Measurements from ENCODE around the gene CNTN4.
"Not testable (repeated sequence)": the region's sequence is repeated elsewhere in the genome, so short reads cannot be mapped to it uniquely, and the experiment has no call there.

CNTN4 gene

GRCh38 chr3:2869905-2870304 lies 771.2 kb downstream of the CNTN4 start:
- H3K27ac ChIP-seq = no peak overlapping the region

GRCh38 chr3:2870724-2871333 lies 772.2 kb downstream of the CNTN4 start:
- H3K27ac ChIP-seq = no peak overlapping the region
- no peak overlapping the region for H3K4me3 ChIP-seq

More at GRCh38 chr3:2869905-2870304, 771.2 kb downstream of the CNTN4 start:
- no peak overlapping the region for H3K4me3 ChIP-seq

DNA sequence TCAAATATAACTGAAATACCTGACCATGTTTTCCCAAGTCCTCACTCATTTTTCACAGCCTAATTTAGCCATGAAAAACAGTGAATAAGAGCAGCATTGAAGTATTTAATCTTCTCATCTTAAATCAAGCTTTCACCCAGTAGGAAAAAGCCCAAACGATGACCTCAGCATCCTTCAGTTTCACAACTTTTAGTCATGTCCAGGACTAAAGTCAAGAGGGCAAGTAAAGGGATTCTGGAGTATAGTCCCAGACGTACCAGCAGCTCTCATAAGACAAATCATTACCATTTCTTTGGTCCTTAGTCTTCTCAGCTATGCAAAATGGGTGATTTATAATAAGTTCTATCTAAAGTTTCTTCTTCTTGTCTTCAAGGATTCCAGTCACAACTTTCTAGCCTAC lies 774.2 kb downstream of the CNTN4 start:
- Histone ChIP-seq H3K27ac (no peak overlapping the region), H3K4me3 (no peak overlapping the region)

DNA sequence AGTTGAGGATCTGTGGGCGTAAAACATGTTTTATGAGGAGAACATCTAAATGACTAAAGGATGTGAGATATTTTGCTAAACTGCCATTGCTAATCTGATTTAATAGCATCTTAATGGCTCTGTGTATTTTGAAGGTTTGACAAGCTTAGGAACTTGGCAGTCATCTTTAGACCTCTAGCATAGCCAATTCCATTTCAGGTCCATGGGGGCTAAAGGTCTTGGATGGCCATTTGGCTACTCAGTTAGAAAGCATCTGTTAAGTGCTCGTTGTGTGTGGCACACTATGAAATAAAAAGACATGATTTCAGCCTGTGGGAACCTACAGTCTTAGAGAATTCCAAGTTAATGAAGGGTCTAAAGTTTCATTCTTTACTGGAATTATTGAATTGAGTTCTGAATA lies 775.3 kb downstream of the CNTN4 start:
- Histone ChIP-seq H3K4me3 (no peak overlapping the region), H3K27ac (no peak overlapping the region)

GRCh38 chr3:2875699-2876098 lies 777.0 kb downstream of the CNTN4 start:
- Histone ChIP-seq H3K4me3 (no peak overlapping the region), H3K27ac (no peak overlapping the region)

DNA sequence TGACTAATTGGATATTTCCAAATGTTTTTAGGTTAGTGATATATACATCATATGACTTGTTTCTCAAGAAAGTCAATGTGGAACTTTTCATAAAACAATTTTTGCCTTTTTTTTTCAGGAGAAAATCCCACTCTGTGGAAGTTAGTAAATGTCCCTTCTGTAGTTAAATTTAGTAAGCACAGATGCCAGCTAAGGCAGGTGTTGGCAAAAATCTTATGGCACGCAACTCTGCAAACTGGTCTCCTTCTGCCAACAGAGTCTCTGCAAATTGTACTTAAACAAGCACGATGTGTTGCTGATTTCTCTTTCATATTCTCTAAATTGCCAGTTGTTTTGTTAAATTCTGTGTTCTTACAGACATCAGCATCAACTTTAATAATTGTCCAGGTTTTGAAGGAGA lies 777.7 kb downstream of the CNTN4 start:
- no peak overlapping the region for H3K4me3 ChIP-seq

DNA sequence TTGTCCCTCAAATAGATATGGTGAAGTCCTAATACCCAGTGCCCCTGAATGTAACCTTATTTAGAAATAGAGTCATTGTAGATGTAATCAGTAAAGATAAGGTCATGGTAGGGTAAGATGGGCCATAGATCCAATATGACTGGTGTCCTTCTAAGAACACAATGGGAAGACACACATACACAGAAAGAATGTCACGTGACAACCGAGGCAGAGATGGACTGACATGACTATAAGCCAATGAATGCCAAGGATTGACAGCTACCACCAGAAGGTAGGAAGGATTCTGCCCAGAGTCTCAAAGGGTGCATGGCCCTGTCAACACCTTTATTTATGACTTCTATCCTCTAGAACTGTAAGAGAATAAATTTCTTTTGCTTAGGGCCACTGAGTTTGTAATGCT lies 780.4 kb downstream of the CNTN4 start:
- Histone ChIP-seq H3K4me3 (no peak overlapping the region), H3K27ac (no peak overlapping the region)

More for the DNA sequence above, 777.7 kb downstream of the CNTN4 start:
- H3K27ac ChIP-seq = no peak overlapping the region

DNA sequence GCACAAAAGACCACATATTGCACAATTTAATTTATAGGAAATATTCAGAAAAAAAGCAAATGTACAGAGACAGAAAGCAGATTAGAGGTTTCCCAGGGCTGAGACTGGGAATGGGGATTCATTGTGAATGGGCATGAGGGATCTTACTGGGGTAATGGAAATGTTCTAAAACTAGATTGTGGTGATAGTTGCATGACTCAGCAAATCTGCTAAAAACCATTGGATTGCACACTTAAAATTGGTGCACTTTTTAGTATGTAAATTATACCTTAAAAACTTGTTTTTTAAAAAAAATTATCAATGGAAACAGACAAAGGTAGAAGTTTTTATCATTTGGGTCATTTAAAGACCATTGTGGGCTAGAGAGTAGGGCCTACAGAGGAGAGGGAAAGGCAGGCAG lies 780.9 kb downstream of the CNTN4 start:
- H3K4me3 ChIP-seq = no peak overlapping the region
- H3K27ac ChIP-seq = no peak overlapping the region

- Histone ChIP-seq H3K27ac (no peak overlapping the region), H3K4me3 (no peak overlapping the region)
These were observed 781.6 kb downstream of the CNTN4 start for GRCh38 chr3:2880218-2880756.

DNA sequence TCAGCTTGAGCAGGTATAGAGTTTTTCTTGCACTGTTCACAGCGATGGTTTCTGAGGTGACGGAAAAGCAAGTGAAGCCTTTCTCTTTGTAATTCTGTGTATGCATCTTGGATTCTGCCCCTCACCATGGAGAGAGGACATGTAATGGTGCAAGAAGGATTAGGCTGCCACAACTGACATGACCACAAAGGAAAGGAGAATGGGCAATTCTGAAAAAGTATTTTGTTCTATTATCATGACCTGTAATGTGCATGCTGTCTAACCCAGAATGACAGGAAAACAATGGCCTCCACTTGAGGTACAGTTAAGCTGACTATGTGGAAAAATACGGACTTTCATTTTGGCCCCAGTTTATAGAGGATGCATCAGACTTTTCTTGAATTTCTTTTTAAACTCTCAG lies 784.6 kb downstream of the CNTN4 start:
- Histone ChIP-seq H3K4me3 (no peak overlapping the region), H3K27ac (no peak overlapping the region)

- Histone ChIP-seq H3K4me3 (no peak overlapping the region), H3K27ac (no peak overlapping the region)
These were observed 789.9 kb downstream of the CNTN4 start for GRCh38 chr3:2888592-2888991.

- Histone ChIP-seq H3K27ac (no peak overlapping the region), H3K4me3 (no peak overlapping the region)
These were observed 791.1 kb downstream of the CNTN4 start for GRCh38 chr3:2889736-2890135.

GRCh38 chr3:2896308-2896939 lies 797.8 kb downstream of the CNTN4 start:
- Histone ChIP-seq H3K4me3 (no peak overlapping the region), H3K27ac (no peak overlapping the region)

GRCh38 chr3:2897821-2898220 lies 799.2 kb downstream of the CNTN4 start:
- H3K27ac ChIP-seq = no peak overlapping the region
- no peak overlapping the region for H3K4me3 ChIP-seq

GRCh38 chr3:2898591-2899353 lies 800.1 kb downstream of the CNTN4 start:
- no peak overlapping the region for H3K27ac ChIP-seq
- H3K4me3 ChIP-seq = no peak overlapping the region

- H3K4me3 ChIP-seq = no peak overlapping the region
- H3K27ac ChIP-seq = no peak overlapping the region
These were observed 805.4 kb downstream of the CNTN4 start for GRCh38 chr3:2904054-2904453.

GRCh38 chr3:2908693-2909351 lies 810.2 kb downstream of the CNTN4 start:
- H3K27ac ChIP-seq = no peak overlapping the region
- no peak overlapping the region for H3K4me3 ChIP-seq

DNA sequence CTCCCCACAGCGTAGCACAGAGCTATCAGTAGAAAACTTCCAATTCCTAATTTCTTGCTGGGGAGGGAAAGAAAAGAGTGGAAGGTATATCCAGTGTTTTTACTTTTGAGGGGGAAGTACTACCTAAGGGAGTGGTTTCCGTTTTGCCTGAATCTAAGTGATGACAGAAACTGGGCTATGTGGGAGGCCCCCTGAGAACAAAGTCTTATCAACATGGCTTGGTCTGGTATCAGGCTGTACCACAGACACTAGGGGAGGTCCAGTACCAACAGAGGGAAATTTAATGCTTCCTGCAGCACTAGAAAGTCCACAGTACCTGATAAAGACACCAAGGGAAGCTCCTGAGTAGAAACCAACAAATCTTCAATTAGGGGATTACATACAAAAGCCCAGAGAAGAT lies 812.3 kb downstream of the CNTN4 start:
- Histone ChIP-seq H3K27ac (no peak overlapping the region), H3K4me3 (no peak overlapping the region)

DNA sequence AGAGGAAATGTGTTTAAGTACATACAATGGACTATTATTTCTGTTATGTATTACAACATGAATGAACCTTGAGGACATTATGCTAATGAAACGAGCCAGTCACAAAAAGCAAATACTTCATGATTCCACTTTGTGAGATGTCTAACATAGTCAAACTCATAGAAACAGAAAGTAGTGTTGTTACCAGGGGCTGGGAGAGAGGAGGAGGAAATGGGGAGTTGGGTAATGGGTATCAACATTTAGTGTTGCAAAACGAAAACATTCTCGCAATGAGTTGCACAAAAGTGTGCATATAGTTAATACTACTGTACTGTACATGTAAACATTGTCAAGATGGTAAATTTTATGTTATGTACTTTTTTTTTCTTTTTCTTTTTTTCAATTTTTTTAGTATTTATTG lies 817.2 kb downstream of the CNTN4 start:
- no peak overlapping the region for H3K4me3 ChIP-seq
- no peak overlapping the region for H3K27ac ChIP-seq

- H3K4me3 ChIP-seq, H3K27ac ChIP-seq: not testable (repeated sequence)
These were observed 818.0 kb downstream of the CNTN4 start for GRCh38 chr3:2916640-2917039.
